GM15510 (cell line): ENCODE results near the gene ZYX.

Experiments used
- POLR2A ChIP-seq: IDR thresholded peaks from 3 replicates; pipeline ENCODE4 v1.6.1; 2011; ENCODE audit warnings: borderline replicate concordance; ENCODE audit not compliant: insufficient read length; ENCODE audit errors: extremely low read depth

The ZYX gene

GRCh38 chr7:143396182-143396581, 15.0 kb downstream of the ZYX start:
- no peak for TF ChIP-seq POLR2A

GRCh38 chr7:143396625-143397556, 15.7 kb downstream of the ZYX start:
- no peak for TF ChIP-seq POLR2A

DNA sequence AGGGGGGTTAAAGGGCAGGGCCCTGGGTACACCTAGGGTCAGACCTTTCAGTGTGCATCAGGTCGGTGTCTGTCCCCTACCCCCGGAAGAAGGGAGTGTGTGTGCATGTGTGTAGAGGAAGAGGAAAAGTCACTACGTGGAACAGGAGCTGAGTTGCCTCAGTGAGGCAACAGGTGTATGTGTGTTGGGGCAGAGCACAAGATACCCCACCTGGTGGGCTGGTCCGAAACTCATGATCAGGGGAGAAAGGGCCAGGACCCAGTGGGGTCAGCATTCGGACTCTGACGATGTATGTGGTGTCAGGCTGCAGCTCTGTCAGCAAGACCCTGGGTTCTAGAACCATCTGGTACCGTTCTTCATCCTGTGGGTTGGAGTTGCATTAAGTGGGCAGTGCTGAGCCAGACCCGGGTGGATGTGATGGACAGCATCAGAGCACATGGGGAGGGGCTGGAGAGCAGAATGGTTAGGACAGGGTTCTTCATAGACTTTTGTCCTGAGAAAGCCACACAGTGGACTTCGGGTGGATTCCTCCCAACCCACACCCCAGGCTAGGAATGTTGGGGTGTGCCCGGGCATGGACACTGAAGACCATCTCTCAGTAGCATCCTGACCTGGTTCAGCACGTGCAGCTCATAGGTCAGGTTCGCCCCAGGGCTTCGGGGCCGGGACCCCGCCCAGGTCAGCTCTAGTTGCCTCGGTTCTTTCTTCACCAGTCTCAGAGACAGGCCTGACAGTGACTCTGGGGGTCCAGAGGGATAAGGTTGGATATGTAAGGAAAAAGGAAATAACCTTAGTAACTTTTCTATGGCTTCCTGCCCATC, 16.8 kb downstream of the ZYX start:
- TF ChIP-seq POLR2A = no peak

DNA sequence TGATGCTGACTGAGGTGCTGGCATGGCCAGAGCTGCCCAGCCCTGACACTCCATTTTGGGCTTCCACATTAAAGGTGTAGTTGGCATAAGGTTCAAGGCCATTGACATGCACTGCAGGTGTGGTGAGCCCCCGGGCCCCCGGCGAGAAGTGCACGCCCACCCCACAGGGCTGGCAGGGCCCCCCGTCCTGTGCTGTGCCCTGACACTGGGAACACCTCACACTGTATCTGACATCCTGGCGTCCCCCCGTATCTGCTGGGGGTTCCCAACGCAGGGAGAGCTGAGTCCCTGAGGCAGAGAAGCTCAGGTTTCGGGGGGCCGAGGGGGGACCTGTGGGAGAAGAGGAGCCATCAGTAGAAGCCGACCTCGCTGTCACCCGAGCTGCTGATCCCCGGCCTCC, 17.5 kb downstream of the ZYX start:
- TF ChIP-seq POLR2A = no peak

GRCh38 chr7:143399151-143399550, 18.0 kb downstream of the ZYX start:
- TF ChIP-seq POLR2A = no peak

- TF ChIP-seq POLR2A = no peak
Observed at GRCh38 chr7:143399642-143400041, 18.5 kb downstream of the ZYX start.

- no peak for TF ChIP-seq POLR2A
Observed at GRCh38 chr7:143401265-143401664, 20.1 kb downstream of the ZYX start.

- TF ChIP-seq POLR2A = no peak
Observed at GRCh38 chr7:143405173-143406001, 24.2 kb downstream of the ZYX start.

DNA sequence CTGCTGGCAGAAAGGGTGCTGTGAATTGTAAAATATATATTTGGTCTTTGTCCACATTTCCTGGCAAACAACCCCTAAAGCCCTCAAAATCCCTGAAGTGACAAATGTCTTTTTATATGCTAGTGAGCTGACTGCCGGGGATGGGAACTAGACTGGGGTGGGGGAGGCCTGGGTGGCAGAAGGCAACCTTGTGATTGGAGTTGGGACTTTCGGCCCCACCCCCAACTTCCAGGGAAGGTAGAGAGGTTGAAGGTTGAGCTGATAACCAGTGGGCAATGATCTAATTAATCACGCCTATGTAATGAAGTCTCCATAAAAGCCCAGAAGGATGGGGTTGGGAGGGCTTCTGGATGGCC, 24.8 kb downstream of the ZYX start:
- TF ChIP-seq POLR2A = no peak

- TF ChIP-seq POLR2A = no peak
Observed at GRCh38 chr7:143407287-143408251, 26.4 kb downstream of the ZYX start.

DNA sequence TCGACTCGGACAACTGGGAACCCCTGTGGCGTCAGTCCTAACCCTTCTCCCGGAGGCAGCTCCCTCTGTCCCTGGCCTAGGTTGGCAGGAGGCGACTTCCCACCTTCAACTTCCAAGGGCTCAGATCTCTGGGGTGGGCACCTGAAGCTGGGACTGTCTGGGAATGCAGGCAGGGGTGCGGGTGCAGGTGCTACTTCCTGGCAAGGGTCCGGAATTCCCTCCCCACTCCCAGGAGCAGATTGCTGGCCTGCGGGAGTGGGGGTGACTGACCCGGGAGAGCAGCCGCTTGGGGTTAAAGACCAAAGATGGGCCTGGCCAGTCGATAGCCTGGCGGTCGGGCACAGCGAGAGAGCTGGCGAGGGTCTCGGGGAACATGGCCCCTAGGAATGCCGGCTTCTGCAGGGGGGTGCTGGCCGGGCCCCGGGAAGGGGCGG, 27.1 kb downstream of the ZYX start:
- no peak for TF ChIP-seq POLR2A

- no peak for TF ChIP-seq POLR2A
Observed at GRCh38 chr7:143408686-143409561, 27.8 kb downstream of the ZYX start, which contains the start of gene EPHA1. TSS of gene EPHA1 (minus strand) at chr7:143408856. CDS start at chr7:143408805, 51 bp downstream.
